ENCODE measurements around the gene UQCRC1.

UQCRC1 gene

DNA sequence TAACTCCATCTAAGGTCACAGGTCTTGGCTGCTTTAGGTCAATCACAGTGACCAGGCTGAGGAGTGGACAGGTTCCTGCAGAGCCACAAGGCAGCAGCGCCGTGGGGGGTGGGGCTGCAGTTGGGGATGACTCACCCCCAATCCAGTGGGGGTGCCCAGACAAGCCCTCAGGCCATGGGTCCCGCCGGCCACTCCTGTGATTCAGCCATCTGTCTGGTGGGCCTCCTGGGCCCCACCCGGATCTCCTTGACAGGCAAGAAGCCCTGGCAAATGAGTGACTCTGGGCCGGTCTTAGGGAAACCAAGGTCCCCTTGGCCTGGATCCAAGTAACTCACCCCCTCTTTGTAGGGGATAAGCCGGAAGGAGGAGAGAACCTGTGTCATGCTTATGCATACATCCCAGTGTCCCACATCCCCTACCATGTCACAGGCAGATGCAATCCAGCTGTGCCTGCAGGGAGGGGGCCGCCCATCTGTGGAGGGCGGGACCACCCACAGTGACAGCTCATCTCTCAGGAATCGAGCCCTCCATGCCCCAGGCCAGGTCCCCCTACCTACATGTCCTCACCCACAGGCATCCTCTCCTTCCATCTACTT is 13.8 kb downstream of the UQCRC1 start:
- no peak for DNase-seq (ENCODE audit: low spot score)

DNA sequence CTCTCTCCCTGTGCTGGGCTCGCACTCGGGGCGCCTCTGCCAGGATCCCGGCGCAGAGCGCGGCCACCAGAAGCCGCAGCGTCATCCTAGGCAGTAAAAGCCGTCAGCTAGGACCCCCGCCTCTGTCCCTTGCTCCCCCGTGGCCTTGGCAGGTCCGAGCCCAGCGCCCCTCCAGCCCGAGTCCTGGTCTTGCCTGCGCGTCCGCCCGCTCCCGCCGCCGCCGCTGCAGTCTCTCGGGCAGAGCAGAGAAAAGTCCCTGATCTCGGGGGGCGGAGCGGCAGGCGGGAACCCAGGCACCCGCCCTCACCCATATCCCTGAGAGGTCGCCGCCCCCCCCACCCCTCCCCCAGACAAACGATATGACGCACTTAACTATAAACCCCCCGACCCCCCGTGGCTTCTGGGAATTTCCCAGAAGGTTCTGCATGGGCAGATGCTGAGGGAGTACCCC is 14.3 kb downstream of the UQCRC1 start, which contains the start of gene COL7A1:
Gene COL7A1 (minus strand): TSS at position 255 of the 451 bp plus-strand sequence. CDS start 170 bp downstream, at position 85.
- DNase-seq (ENCODE audit: low spot score) = peak; percentile 71
- in situ Hi-C loops (cut with MboI; ENCODE audit: low sequenced_read_pairs, unreplicated experiment) = no loop called here
- TF ChIP-seq, protein P1, sequence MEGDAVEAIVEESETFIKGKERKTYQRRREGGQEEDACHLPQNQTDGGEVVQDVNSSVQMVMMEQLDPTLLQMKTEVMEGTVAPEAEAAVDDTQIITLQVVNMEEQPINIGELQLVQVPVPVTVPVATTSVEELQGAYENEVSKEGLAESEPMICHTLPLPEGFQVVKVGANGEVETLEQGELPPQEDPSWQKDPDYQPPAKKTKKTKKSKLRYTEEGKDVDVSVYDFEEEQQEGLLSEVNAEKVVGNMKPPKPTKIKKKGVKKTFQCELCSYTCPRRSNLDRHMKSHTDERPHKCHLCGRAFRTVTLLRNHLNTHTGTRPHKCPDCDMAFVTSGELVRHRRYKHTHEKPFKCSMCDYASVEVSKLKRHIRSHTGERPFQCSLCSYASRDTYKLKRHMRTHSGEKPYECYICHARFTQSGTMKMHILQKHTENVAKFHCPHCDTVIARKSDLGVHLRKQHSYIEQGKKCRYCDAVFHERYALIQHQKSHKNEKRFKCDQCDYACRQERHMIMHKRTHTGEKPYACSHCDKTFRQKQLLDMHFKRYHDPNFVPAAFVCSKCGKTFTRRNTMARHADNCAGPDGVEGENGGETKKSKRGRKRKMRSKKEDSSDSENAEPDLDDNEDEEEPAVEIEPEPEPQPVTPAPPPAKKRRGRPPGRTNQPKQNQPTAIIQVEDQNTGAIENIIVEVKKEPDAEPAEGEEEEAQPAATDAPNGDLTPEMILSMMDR (IDR thresholded peaks at IDR 0.05; ENCODE audit: borderline replicate concordance, control extremely low read depth, extremely low read depth, insufficient read depth, missing control alignments) = no peak

More for the DNA sequence above, 13.8 kb downstream of the UQCRC1 start:
- TF ChIP-seq, protein P1 (IDR thresholded peaks at IDR 0.05; ENCODE audit: borderline replicate concordance, control extremely low read depth, extremely low read depth, insufficient read depth, missing control alignments) = no peak
- in situ Hi-C loops (cut with MboI; ENCODE audit: low sequenced_read_pairs, unreplicated experiment) = no loop called here

DNA sequence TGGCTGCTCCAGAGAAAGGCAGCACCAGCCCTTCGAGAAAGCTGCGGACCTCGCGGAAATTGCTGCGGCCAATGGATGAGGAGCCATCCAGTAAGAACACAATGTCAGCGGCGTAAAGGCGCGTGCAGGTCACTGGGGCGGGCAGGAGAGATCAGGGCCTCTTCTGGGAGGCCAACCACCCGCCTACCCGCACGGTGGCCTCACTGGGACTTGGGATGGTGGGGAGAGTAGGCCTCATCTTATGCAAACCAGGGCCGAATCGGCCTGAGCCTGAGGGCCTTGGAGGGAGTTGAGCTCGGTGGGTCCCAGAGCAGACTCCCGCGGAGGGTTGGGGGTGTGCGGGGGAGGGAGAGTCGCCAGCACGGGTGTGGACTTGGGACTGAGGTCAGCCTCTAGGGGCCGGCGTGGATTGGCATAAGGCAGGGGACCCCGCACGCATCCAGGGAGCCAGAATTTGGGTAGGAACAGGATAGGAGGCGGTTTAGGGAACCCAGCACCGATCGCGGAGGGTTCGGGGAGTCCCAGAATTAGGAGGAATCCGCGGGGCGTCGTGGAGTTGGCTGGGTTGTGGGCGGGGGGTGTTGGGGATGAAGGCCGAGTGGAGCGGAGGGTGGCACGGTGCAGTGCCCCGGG is 14.9 kb downstream of the UQCRC1 start:
- DNase-seq (ENCODE audit: low spot score) = no peak
- TF ChIP-seq, protein P1 (IDR thresholded peaks at IDR 0.05; ENCODE audit: borderline replicate concordance, control extremely low read depth, extremely low read depth, insufficient read depth, missing control alignments) = no peak
- in situ Hi-C loops (cut with MboI; ENCODE audit: low sequenced_read_pairs, unreplicated experiment) = no loop called here

DNA sequence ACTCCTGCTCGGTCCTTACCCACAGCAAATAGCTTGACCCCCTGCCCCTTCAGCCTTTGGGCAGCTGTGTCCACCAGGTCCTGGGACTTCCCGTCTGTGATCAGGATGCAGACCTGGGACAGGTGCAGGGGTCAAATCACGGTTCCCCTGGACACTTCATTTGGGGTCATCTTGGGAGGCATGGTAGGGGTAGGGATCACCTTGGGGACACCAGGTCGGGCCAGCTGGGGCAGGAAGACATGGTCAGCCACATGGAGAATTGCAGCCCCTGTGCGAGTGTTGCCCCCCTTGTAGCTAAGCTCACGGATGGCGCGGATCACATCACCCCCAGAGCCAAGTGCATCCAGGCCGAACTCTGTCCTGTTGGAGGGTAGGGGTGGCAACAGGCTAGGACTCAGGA is 16.1 kb downstream of the UQCRC1 start:
- in situ Hi-C loops (cut with MboI; ENCODE audit: low sequenced_read_pairs, unreplicated experiment) = no loop called here
- TF ChIP-seq, protein P1 (IDR thresholded peaks at IDR 0.05; ENCODE audit: borderline replicate concordance, control extremely low read depth, extremely low read depth, insufficient read depth, missing control alignments) = no peak
- no peak for DNase-seq (ENCODE audit: low spot score)

DNA sequence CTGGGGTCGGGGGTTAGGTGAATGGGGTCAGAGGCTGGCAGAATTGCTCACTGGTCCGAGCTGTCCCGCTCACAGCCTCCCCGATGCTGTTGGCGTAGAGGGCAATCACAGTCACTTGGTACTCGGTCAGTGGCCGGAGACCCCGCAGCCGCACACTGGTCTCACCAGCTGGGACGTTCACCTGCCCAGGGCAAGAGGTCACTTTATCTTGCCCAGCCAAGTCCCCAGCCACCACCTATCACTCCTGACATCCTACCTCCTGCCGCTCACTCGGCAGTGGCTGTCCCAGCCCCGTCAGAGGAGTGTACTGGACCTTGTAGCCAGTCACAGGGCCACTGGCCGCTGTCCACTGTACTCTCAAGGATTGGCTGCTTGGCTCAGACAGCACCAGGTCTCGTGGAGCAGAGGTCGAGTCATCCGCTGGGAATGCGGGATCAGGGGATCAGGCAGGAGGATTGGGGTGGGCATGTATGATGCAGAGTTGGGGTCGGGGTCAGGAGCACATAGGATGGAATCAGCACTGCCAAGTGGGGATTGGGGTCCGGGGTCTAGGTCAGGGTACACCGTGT is 16.8 kb downstream of the UQCRC1 start:
- no peak for DNase-seq (ENCODE audit: low spot score)
- TF ChIP-seq, protein P1 (IDR thresholded peaks at IDR 0.05; ENCODE audit: borderline replicate concordance, control extremely low read depth, extremely low read depth, insufficient read depth, missing control alignments) = no peak
- in situ Hi-C loops (cut with MboI; ENCODE audit: low sequenced_read_pairs, unreplicated experiment) = no loop called here

DNA sequence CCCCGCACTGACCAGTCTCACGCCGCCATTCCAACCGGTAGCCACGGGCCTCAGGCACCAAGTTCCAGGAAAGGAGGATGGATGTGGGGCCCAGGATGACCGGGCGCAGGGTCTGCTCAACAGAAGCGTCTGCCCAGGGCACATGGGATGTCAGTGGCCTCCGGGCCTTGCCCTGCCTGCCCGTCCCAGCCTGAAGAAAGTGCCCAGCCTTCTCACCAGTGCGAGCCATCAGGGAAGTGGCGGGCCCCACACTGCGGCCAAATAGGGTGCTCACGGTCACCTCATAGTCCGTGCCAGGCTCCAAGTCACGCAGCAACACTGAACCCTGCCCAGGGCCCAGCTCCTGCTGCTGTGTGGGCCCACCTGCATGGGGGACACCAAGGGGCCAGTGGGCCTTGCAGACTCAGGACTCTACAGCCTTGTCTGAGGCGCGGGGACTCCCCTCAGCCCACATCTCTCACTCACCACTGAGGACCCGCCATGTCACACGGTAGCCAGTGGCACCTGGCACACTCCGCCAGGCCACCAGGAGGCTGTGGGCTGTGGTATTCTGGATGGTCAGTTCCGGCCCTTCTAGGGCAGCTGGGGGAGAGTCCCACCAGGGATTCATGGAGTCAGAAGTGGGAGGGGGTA is 17.4 kb downstream of the UQCRC1 start:
- TF ChIP-seq, protein P1 (IDR thresholded peaks at IDR 0.05; ENCODE audit: borderline replicate concordance, control extremely low read depth, extremely low read depth, insufficient read depth, missing control alignments) = no peak
- DNase-seq (ENCODE audit: low spot score) = no peak
- in situ Hi-C loops (cut with MboI; ENCODE audit: low sequenced_read_pairs, unreplicated experiment) = no loop called here
